ENCODE measurements around the gene PTPRB. TPM values are rescaled to one million over a fixed set of nuclear protein-coding genes. Genes with fewer than 3 reads are reported as not detected.

PTPRB gene
- total RNA-seq, 2 experiments from 2014 or later: not detected

DNA sequence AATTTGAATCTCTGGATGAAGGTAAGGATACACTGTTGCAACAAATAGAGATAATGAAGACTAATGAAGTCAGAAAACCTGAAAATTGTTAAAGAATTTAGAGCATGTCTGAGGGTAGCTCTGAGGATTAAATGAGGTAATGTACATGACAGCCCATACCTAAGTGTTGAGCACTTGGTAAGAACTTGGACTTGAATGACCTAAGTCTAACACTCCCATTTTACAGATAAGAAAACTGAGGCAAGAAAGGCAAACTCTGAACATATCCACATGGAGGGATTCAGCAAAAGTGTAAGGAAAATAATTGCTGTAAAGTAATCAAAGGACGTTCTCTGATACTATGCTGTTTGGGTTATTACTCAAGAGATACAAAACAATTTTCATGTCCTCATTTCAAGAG lies 29.0 kb downstream of the PTPRB start:
- ATAC-seq (ENCODE audit: poor library complexity) (no peak), DNase-seq (no peak)
- no peak for TF ChIP-seq CTCF (IDR thresholded peaks at IDR 0.05)
- Histone ChIP-seq H3K36me3 (ENCODE audit: insufficient read depth, low read length) (no peaks in the 10 kb centered on the region), H3K9me3 (ENCODE audit: control insufficient read depth in 1 of 2, insufficient read depth in 1 of 2, low read length in 2 of 2) (no peaks in the 10 kb centered on the region), H3K4me3 (ENCODE audit: low read length) (no peak overlapping the region), H3K27me3 (ENCODE audit: control insufficient read depth in 1 of 2, insufficient read depth in 2 of 2, low read length in 2 of 2) (peaks cover 10 to 40% of the 10 kb centered on the region in 2 experiments), H3K4me1 (ENCODE audit: insufficient read depth, low read length) (peaks cover 7% of the 10 kb centered on the region), H3K27ac (ENCODE audit: low read depth in 1 of 2, low read length in 2 of 2) (no peak overlapping the region)
- Mint-ChIP-seq H3K27me3 (peaks cover 71% of the 10 kb centered on the region), H3K4me3 (no peak overlapping the region), H3K27ac (no peak overlapping the region), H3K36me3 (ENCODE audit: low read depth) (no peaks in the 10 kb centered on the region), H3K9me3 (no peaks in the 10 kb centered on the region), H3K4me1 (ENCODE audit: low read depth) (peaks cover 4% of the 10 kb centered on the region)
- POLR2A ChIA-PET: interaction anchor here (0.6 kb wide), 1 partner anchor 126 kb away, joined by 3 read pairs; no protein-coding TSS in a partner anchor
- intact Hi-C loops (cut with DNase I, micrococcal nuclease): no loop called here
- CTCF ChIA-PET: no interaction called here

- no peak for TF ChIP-seq CTCF (IDR thresholded peaks at IDR 0.05)
- Mint-ChIP-seq H3K9me3 (no peaks in the 10 kb centered on the region), H3K4me1 (ENCODE audit: low read depth) (peaks cover 4% of the 10 kb centered on the region), H3K36me3 (ENCODE audit: low read depth) (no peaks in the 10 kb centered on the region), H3K27ac (no peak overlapping the region), H3K4me3 (no peak overlapping the region), H3K27me3 (peaks cover 74% of the 10 kb centered on the region)
- DNase-seq: no peak
- ChIA-PET CTCF (interaction anchor here (1.0 kb wide), 1 partner anchor 22 kb away, joined by 3 read pairs; no protein-coding TSS in a partner anchor), POLR2A (no interaction called here)
- Histone ChIP-seq H3K27me3 (ENCODE audit: control insufficient read depth in 1 of 2, insufficient read depth in 2 of 2, low read length in 2 of 2) (peaks cover 10 to 33% of the 10 kb centered on the region in 2 experiments), H3K27ac (ENCODE audit: low read depth in 1 of 2, low read length in 2 of 2) (no peak overlapping the region), H3K9me3 (ENCODE audit: control insufficient read depth in 1 of 2, insufficient read depth in 1 of 2, low read length in 2 of 2) (no peaks in the 10 kb centered on the region), H3K4me3 (ENCODE audit: low read length) (no peak overlapping the region), H3K4me1 (ENCODE audit: insufficient read depth, low read length) (peaks cover 7% of the 10 kb centered on the region), H3K36me3 (ENCODE audit: insufficient read depth, low read length) (no peaks in the 10 kb centered on the region)
- intact Hi-C loops (cut with DNase I, micrococcal nuclease): no loop called here
- no peak for ATAC-seq (ENCODE audit: poor library complexity)
Measured at GRCh38 chr12:70607107-70607506, 30.1 kb downstream of the PTPRB start.

DNA sequence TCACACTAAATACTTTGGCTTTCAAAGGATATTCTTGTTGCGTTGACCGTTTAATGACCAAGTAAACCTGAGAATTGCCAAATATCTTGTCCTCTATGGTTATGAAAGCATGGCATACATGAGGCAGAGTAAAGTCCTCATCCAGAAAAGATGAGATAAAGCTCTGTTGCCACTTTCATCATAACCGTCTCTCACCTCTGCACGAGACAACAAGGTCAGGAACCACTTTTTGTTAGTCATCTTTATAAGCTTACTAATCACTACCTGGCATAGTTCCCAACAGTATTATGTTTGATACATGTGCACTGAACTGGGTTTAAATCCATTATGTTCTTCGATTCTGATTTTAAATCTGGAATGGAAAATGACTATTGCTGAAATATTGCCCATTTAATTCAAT lies 31.3 kb downstream of the PTPRB start:
- Histone ChIP-seq H3K27ac (ENCODE audit: low read depth in 1 of 2, low read length in 2 of 2) (no peak overlapping the region), H3K4me3 (ENCODE audit: low read length) (no peak overlapping the region), H3K4me1 (ENCODE audit: insufficient read depth, low read length) (peaks cover 7% of the 10 kb centered on the region), H3K36me3 (ENCODE audit: insufficient read depth, low read length) (no peaks in the 10 kb centered on the region), H3K9me3 (ENCODE audit: control insufficient read depth in 1 of 2, insufficient read depth in 1 of 2, low read length in 2 of 2) (no peaks in the 10 kb centered on the region), H3K27me3 (ENCODE audit: control insufficient read depth in 1 of 2, insufficient read depth in 2 of 2, low read length in 2 of 2) (peaks cover 7 to 24% of the 10 kb centered on the region in 2 experiments)
- Mint-ChIP-seq H3K27ac (no peak overlapping the region), H3K4me3 (no peak overlapping the region), H3K27me3 (peaks cover 73% of the 10 kb centered on the region), H3K4me1 (ENCODE audit: low read depth) (peaks cover 4% of the 10 kb centered on the region), H3K9me3 (no peaks in the 10 kb centered on the region), H3K36me3 (ENCODE audit: low read depth) (no peaks in the 10 kb centered on the region)
- intact Hi-C loops (cut with DNase I, micrococcal nuclease): no loop called here
- TF ChIP-seq CTCF (IDR thresholded peaks at IDR 0.05): no peak
- ATAC-seq (ENCODE audit: poor library complexity) (no peak), DNase-seq (no peak)
- CTCF ChIA-PET: no interaction called here
- POLR2A ChIA-PET: no interaction called here
